Osteocyte (in vitro differentiated cells): ENCODE results near the gene RAPGEF4. TPM values are rescaled to one million over a fixed set of nuclear protein-coding genes. Genes with fewer than 3 reads are reported as not detected.

ENCODE experiments used
- DNase-seq: peaks from one replicate; pipeline ENCODE4 v3.0.0; 2021; ENCODE audit warnings: mixed read lengths; ENCODE audit not compliant: unreplicated experiment; ENCODE audit errors: extremely low spot score
- H3K27ac Mint-ChIP-seq: one replicate; pipeline ENCODE4 v1.8.0; 2021; ENCODE audit warnings: mild to moderate bottlenecking, mixed read lengths; ENCODE audit not compliant: unreplicated experiment
- H3K27me3 Mint-ChIP-seq: one replicate; pipeline ENCODE4 v1.8.0; 2021; ENCODE audit warnings: mixed read lengths; ENCODE audit not compliant: unreplicated experiment
- H3K36me3 Mint-ChIP-seq: one replicate; pipeline ENCODE4 v1.8.0; 2021; ENCODE audit warnings: mixed read lengths; ENCODE audit not compliant: unreplicated experiment
- H3K4me1 Mint-ChIP-seq: one replicate; pipeline ENCODE4 v1.8.0; 2021; ENCODE audit warnings: mixed read lengths; ENCODE audit not compliant: unreplicated experiment
- H3K4me3 Mint-ChIP-seq: one replicate; pipeline ENCODE4 v1.8.0; 2021; ENCODE audit warnings: mild to moderate bottlenecking, moderate library complexity, mixed read lengths; ENCODE audit not compliant: unreplicated experiment
- H3K9me3 Mint-ChIP-seq: one replicate; pipeline ENCODE4 v1.8.0; 2021; ENCODE audit warnings: mixed read lengths; ENCODE audit not compliant: unreplicated experiment
- total RNA-seq: library from RNA; stranded (reverse); gene quantifications from 2 replicates; pipeline ENCODE4 v1.2.1, GENCODE V29; 2021
- TF ChIP-seq, protein P1 (sequence below): fragments of 200-600 bp; sonication (generic); IDR thresholded peaks from 2 replicates; pipeline ENCODE4 v1.5.0; 2021; ENCODE audit warnings: antibody characterized with exemption, mild to moderate bottlenecking, moderate library complexity

The RAPGEF4 gene
- total RNA-seq, 1 donor from 2014 or later = 0.91 TPM

DNA sequence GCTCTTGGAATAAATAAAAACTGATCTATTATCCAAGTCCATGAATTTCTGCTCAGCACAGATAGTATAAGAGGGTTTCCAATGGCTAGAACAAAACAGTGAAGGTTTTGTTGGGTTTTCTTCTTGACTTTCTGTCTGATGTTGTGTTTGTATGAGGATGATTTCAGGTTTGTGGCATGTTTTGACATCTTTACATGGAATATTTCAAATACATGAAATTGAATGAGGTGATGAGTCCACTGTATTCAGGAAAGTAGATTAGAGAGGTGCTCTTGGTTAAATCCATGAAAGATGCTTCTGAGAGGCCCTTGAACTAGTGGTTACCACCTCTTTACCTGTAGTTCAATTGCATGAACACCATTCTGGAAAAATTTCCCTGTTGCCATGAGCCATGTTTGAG lies 84.3 kb downstream of the RAPGEF4 start:
- Mint-ChIP-seq H3K36me3 (no peaks in the 10 kb centered on the region), H3K4me3 (no peak overlapping the region), H3K27me3 (no peaks in the 10 kb centered on the region), H3K27ac (no peak overlapping the region), H3K4me1 (no peaks in the 10 kb centered on the region), H3K9me3 (no peaks in the 10 kb centered on the region)
- DNase-seq = no peak
- TF ChIP-seq, protein P1, sequence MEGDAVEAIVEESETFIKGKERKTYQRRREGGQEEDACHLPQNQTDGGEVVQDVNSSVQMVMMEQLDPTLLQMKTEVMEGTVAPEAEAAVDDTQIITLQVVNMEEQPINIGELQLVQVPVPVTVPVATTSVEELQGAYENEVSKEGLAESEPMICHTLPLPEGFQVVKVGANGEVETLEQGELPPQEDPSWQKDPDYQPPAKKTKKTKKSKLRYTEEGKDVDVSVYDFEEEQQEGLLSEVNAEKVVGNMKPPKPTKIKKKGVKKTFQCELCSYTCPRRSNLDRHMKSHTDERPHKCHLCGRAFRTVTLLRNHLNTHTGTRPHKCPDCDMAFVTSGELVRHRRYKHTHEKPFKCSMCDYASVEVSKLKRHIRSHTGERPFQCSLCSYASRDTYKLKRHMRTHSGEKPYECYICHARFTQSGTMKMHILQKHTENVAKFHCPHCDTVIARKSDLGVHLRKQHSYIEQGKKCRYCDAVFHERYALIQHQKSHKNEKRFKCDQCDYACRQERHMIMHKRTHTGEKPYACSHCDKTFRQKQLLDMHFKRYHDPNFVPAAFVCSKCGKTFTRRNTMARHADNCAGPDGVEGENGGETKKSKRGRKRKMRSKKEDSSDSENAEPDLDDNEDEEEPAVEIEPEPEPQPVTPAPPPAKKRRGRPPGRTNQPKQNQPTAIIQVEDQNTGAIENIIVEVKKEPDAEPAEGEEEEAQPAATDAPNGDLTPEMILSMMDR = no peak

DNA sequence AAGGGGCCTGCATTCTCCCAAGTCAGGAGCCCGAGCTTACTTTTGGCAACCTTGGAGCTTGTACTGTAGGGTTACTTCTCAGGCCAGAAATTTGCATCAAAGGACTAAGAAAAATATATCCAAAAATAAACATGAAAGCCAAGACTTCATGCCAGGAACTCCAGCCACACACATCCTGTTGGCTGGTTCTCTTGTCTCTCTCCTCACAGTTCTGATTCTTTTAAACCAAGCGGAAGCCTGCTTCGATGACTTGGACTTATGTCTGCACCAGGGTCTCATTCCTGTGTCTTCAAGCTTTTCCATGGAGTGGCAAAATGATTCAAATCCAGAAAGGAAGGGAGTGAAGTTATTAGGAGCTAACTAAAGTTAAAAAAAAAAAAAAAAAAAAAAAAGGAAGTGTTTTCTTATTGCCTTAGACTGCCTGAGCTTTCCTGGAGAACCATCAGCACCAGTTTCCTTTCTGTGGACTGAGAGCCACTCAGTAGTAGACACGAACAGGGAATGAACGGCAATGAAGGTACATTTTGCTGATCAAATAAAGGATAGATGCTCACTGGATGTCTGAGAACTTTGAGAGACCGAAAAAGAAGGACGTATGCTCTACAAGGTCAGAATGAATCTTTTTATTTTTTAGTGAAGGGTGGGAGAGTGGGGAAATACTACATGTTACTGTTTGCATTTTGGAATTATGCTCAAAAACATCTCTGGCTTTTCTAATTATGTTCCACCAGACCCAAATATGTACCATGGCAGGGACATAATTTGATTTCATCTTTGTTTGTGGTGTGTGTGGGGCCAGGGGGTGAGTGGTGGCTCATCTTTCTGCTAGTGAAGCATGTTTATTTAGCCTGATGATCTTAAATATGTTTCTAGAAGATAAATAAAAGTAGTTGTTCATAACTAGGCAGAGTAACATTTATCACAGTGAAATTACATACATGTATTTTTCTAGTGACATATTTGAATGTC lies 86.0 kb downstream of the RAPGEF4 start:
- DNase-seq = no peak
- TF ChIP-seq, protein P1 = no peak
- no peaks in the 10 kb centered on the region for H3K4me1 Mint-ChIP-seq

DNA sequence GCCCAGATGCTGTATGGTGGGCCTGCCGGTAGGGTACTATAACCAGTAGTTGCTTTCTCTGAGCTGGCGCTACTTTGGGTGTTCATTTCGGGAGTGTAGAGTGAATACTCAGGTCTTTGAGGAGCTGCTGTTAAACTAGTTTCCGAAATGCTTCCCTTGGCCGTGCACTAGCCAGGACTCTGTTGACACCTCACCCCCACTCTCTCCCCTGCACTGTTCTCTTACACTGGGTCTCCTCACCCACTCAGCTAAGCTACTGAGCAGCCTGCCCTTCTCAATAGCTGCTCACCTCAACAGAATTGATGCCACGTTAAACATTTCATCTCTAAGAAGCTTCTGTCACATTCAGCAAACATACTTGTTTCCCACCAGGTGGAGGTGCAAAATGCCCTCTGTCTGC lies 86.9 kb downstream of the RAPGEF4 start:
- DNase-seq = no peak
- no peaks in the 10 kb centered on the region for H3K36me3 Mint-ChIP-seq
- TF ChIP-seq, protein P1 = no peak
- no peaks in the 10 kb centered on the region for H3K9me3 Mint-ChIP-seq
- H3K27ac Mint-ChIP-seq = no peak overlapping the region
- H3K27me3 Mint-ChIP-seq = no peaks in the 10 kb centered on the region
- no peak overlapping the region for H3K4me3 Mint-ChIP-seq
- no peaks in the 10 kb centered on the region for H3K4me1 Mint-ChIP-seq

More for the DNA sequence above, 86.0 kb downstream of the RAPGEF4 start:
- no peak overlapping the region for H3K27ac Mint-ChIP-seq
- H3K4me3 Mint-ChIP-seq = no peak overlapping the region
- no peaks in the 10 kb centered on the region for H3K27me3 Mint-ChIP-seq
- no peaks in the 10 kb centered on the region for H3K36me3 Mint-ChIP-seq
- no peaks in the 10 kb centered on the region for H3K9me3 Mint-ChIP-seq

DNA sequence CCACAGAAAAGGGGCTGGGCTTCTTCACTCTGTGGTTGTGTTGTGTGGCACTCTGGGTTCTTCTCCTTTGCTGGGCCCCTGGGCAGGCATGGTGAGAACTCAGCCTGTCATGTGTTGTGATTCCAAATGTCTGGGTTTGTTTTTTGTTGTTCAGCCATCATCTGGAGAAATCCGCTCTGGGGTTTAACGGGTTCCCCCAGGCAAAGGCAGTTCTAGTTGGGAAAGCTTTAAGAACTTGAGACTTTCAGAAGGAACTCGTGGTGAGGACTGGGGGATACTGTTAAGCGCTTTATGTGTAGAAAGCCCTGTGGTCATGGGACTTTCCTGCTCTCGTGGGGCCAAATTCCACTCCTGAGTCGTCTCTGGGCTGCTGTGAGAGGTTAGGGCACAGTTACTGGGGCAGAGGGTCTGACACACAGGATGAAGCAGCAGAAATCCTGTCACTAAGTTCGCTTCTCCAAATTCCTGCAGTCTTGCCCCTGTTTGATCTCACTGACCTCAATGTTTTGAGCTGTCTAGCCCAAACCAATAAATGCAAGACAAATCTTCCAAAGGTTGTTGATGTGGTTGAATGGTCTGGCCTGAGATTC lies 87.7 kb downstream of the RAPGEF4 start:
- Mint-ChIP-seq H3K4me1 (no peaks in the 10 kb centered on the region), H3K27ac (no peak overlapping the region), H3K36me3 (no peaks in the 10 kb centered on the region), H3K4me3 (no peak overlapping the region), H3K9me3 (no peaks in the 10 kb centered on the region), H3K27me3 (no peaks in the 10 kb centered on the region)
- no peak for DNase-seq
- TF ChIP-seq, protein P1 = no peak

DNA sequence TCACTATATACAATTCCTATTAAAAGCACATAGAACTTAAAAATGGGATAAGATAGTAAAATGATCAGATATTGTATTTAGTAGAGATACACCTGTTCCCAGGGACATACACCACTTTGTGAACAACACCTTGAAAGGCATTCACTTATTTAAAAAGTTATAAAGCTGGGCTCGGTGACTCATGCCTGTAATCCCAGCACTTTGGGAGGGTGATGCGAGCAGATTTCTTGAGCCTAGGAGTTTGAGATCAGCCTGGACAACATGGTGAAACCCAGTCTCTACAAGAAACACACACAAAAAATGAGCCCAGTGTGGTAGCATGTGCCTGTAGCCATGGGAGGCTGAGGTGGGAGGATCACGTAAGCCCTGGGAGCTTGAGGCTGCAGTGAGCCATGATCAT lies 90.9 kb downstream of the RAPGEF4 start:
- no peak for DNase-seq
- H3K27ac Mint-ChIP-seq = no peak overlapping the region
- no peak overlapping the region for H3K4me3 Mint-ChIP-seq
- TF ChIP-seq, protein P1 = no peak
- no peaks in the 10 kb centered on the region for H3K4me1 Mint-ChIP-seq
- no peaks in the 10 kb centered on the region for H3K27me3 Mint-ChIP-seq
- H3K36me3 Mint-ChIP-seq = no peaks in the 10 kb centered on the region
- no peaks in the 10 kb centered on the region for H3K9me3 Mint-ChIP-seq
